Right atrium auricular region (tissue), 2 donors: ENCODE measurements around the gene VAV1. TPM values are rescaled to one million over a fixed set of nuclear protein-coding genes. Genes with fewer than 3 reads are reported as not detected.

ENCODE experiments used
- DNase-seq: peaks from one replicate; pipeline ENCODE4 v3.0.0-alpha.2; 2019; ENCODE audit warnings: low spot score
- H3K27ac ChIP-seq, 2 donors: fragments of 200-600 bp; sonication (generic); 1 replicate in 1 of 2; 2 replicates in 1 of 2; pipeline ENCODE4 v1.5.1; 2016 to 2019
- H3K27me3 ChIP-seq, 2 donors: fragments of 200-600 bp; sonication (generic); one replicate each; pipeline versions ENCODE4 v1.5.1 to v1.6.0; 2017 to 2019
- H3K36me3 ChIP-seq: fragments of 200-600 bp; sonication (generic); one replicate; pipeline ENCODE4 v1.5.1; 2016
- H3K4me1 ChIP-seq, 2 donors: fragments of 200-600 bp; sonication (generic); one replicate each; pipeline versions ENCODE4 v1.5.1 to v1.6.0; 2017 to 2019
- H3K4me3 ChIP-seq, 2 donors: fragments of 200-600 bp; sonication (generic); 1 replicate in 1 of 2; 2 replicates in 1 of 2; pipeline ENCODE4 v1.5.1; 2017 to 2019; ENCODE audit warnings: mild to moderate bottlenecking in 1 of 2, moderate library complexity in 1 of 2
- H3K9me3 ChIP-seq, 2 donors: fragments of 200-600 bp; sonication (generic); one replicate each; pipeline ENCODE4 v1.5.1; 2019
- CTCF ChIP-seq, 2 donors: fragments of 200-600 bp; sonication (generic); IDR thresholded peaks; one replicate each; pipeline ENCODE4 v1.5.1; 2019; ENCODE audit warnings: antibody characterized with exemption in 2 of 2
- total RNA-seq, 2 donors: library from RNA; depleted of rRNA; stranded (reverse); fragments of >200 nt; gene quantifications; one replicate each; pipeline ENCODE4 v1.1.0, GENCODE V29; 2016

VAV1 gene
- total RNA-seq, 2 donors from 2014 or later, result 0.52 to 1.4 TPM

DNA sequence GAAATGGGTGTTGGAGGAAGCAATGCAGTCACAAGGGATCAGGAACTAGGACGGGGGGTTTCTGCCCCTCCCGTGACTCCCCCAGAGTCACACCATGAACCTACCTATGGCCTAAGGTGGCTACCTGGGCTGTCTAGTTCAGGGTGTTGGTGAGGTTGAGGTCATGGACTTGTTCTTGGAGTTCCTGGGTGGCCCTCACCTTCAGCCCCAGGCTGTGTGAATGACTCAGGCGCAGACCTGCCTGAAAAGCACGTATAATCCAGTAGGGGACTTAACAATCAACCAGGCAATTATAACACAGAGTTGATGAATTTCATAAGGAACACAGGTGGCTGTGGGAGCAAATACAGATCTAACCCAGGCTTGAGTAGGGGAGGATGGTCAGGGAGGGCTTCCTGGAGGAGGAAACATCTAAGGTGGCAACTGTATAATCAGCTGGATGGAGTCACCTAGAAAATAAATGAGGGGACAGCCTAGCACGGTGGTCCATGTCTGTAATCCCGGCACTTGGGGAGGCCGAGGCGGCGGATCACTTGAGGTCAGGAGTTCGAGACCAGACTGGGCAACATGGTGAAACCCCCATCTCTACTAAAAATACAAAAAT, 89.3 kb downstream of the VAV1 start:
- H3K27me3 ChIP-seq, result no peaks in the 10 kb centered on the region
- no peak overlapping the region for H3K27ac ChIP-seq
- TF ChIP-seq CTCF (IDR thresholded peaks at IDR 0.05), result no peak
- H3K9me3 ChIP-seq, result no peaks in the 10 kb centered on the region
- no peaks in the 10 kb centered on the region for H3K36me3 ChIP-seq
- no peak for DNase-seq
- peaks cover 0 to 8% of the 10 kb centered on the region in 2 donors for H3K4me1 ChIP-seq
- H3K4me3 ChIP-seq, result no peak overlapping the region

DNA sequence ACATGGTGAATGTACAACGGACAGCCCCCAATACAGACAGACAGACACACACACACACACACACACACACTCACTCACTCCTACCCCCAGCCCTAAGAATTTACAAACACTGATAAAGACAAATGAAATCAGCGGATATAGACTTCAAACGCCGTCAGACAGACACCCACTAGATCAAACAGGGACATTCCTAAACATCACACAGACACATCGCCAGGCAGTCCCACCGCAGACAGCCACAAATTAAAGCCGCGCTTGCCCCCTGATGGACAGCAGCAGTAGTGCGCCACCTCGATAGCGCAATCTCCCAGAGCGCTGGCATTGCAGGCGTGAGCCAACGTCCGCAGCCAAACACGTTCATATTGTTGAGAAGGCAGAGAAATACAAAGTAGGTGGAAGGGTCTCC, 90.2 kb downstream of the VAV1 start:
- no peak overlapping the region for H3K27ac ChIP-seq
- TF ChIP-seq CTCF (IDR thresholded peaks at IDR 0.05), result peak; percentile 78 to 89
- H3K4me1 ChIP-seq, result peaks cover 0 to 8% of the 10 kb centered on the region in 2 donors
- H3K36me3 ChIP-seq, result no peaks in the 10 kb centered on the region
- no peaks in the 10 kb centered on the region for H3K9me3 ChIP-seq
- peak overlapping the region in 1 of 2 donors; percentile 42 for H3K4me3 ChIP-seq
- peak; percentile 86 for DNase-seq
- no peaks in the 10 kb centered on the region for H3K27me3 ChIP-seq

- Histone ChIP-seq H3K27me3 (no peaks in the 10 kb centered on the region), H3K27ac (no peak overlapping the region), H3K4me3 (no peak overlapping the region), H3K4me1 (peaks cover 0 to 8% of the 10 kb centered on the region in 2 donors), H3K36me3 (no peaks in the 10 kb centered on the region), H3K9me3 (no peaks in the 10 kb centered on the region)
- TF ChIP-seq CTCF (IDR thresholded peaks at IDR 0.05), result no peak
- no peak for DNase-seq
Measured at GRCh38 chr19:6864325-6864940, 91.9 kb downstream of the VAV1 start.

DNA sequence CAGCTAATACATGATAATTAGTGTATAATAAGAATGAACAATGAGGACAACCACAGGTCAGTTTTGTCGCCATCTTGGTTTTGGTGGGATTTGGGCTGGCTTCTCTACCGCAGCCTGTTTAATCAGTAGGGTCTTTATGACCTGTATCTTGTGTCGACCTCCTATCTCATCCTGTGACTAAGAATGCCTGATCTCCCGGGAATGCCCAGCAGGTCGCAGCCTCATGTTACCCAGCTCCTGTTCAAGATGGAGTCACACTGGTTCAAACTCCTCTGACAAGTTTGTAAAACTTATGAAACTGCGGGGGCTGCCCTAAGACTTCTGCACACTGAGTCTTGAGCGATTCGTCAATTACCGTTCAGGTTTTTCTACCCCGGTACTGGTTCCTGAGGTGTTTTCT, 93.3 kb downstream of the VAV1 start:
- Histone ChIP-seq H3K36me3 (no peaks in the 10 kb centered on the region), H3K4me3 (no peak overlapping the region), H3K4me1 (peaks cover 0 to 8% of the 10 kb centered on the region in 2 donors), H3K27ac (no peak overlapping the region), H3K27me3 (no peaks in the 10 kb centered on the region), H3K9me3 (no peaks in the 10 kb centered on the region)
- TF ChIP-seq CTCF (IDR thresholded peaks at IDR 0.05), result no peak
- no peak for DNase-seq

GRCh38 chr19:6866741-6867151, 94.2 kb downstream of the VAV1 start:
- H3K4me3 ChIP-seq, result no peak overlapping the region

More at GRCh38 chr19:6866741-6867151, 94.2 kb downstream of the VAV1 start:
- peaks cover 0 to 8% of the 10 kb centered on the region in 2 donors for H3K4me1 ChIP-seq
- no peaks in the 10 kb centered on the region for H3K36me3 ChIP-seq
- no peak for DNase-seq
- no peaks in the 10 kb centered on the region for H3K27me3 ChIP-seq
- TF ChIP-seq CTCF (IDR thresholded peaks at IDR 0.05), result no peak
- no peak overlapping the region for H3K27ac ChIP-seq
- H3K9me3 ChIP-seq, result no peaks in the 10 kb centered on the region
